Placental pericyte (primary cell): ENCODE measurements around the gene GPR89B. TPM values are rescaled to one million over a fixed set of nuclear protein-coding genes. Genes with fewer than 3 reads are reported as not detected.
A peak's percentile ranks its signal among the peaks of the same experiment; 100 is the strongest.

Experiments
- small RNA-seq: library from RNA; depleted of rRNA; stranded (forward); fragments of <200 nt; gene quantifications from one replicate; pipeline ENCODE3, GENCODE V24; 2012; ENCODE audit warnings: low replicate concordance
- total RNA-seq: library from RNA; depleted of rRNA; stranded (reverse); fragments of >200 nt; gene quantifications from 2 replicates; pipeline ENCODE4 v1.2.3, GENCODE V29; 2012

Gene GPR89B
- 14.2 and 30.1 TPM in 2 replicates for total RNA-seq

DNA sequence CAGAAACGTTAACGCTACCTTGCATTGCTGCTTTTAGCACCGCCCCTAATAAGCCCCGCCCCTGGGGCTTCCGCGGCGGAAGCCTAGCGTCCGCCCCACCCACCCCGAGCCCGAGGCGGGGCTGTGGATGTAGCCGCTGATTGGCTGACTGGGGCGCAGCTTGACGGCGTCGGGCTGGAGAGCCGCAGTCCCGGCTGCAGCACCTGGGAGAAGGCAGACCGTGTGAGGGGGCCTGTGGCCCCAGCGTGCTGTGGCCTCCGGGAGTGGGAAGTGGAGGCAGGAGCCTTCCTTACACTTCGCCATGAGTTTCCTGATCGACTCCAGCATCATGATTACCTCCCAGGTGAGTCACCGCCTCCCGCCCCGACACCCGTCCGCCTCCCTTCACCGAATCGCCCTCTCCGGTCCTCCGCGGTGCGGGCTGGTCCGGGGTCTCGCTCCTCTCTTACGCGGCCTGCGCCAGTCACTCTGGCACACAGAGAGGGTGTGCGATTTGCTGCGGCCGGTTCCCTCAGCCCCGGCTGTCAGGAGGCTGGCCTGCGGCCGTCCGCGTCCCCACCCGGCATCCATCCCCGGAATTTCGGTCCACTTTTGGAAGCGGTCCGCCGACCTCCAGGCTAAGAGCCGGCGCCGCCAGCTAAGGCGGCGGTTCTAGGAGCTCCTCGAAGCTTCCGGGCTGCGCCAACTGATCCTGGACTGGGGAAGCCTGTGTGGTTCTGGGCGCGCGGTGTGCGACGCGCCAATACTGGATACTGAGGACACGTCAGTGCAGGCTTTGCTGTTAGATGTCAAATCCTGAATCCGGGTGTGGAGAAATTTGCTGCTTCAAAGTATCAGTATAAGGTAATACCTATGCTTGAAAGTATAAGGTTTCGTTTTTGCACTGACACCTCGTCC lies at the start of gene GPR89B:
GPR89B (plus strand) TSS at position 185 of the 897 bp plus-strand sequence; CDS start at position 302, 117 bp downstream.

DNA sequence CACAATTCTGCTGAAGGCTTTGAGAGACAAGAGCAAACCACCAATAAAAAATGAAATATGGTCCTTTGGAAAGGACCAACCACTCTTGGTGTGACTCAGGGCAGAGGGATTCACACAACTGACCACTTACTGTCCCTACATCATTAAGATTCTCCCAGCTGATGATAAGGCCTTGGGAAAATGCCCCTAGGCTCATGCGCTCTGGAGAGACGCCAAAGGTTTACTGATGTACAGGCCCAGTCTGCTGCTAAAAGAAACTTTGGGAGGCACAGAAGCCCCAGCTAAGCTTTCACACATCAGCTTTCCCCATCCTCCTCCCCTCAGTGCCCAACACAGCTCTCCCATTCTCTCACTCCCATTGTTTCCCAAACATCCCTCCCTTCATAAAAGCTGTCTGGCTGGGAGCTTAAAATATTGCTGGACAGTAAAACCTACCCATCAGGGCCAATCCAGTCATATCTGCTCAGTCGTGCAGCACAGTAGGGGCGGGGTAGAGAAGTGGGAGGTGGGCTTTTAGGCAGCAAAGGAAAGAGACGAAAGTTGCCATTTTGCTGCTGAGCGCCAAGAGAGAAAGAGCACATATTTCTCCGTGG lies 25.9 kb upstream of the GPR89B start, which contains the start of gene GJA8:
GJA8 (plus strand) TSS at position 543 of the 593 bp plus-strand sequence. CDS start 5,161 bp downstream, outside the sequence.

Small RNA genes within 50 kb of the gene (small RNA-seq; reads per million reads assigned to genes)
- gene RNU1-129P, result not detected
- gene RNVU1-7, result 1,058 reads per million, percentile 100 among the genes with 10 or more reads in this experiment

Other genes starting within 250 kb of the GPR89B start
- gene GJA5, start 167.8 kb upstream of the GPR89B start, total RNA-seq, result 0.57 TPM in 1 of 2 replicates, not detected in the other
- gene GJA8, start 25.6 kb upstream of the GPR89B start, total RNA-seq, result not detected in 2 replicates
- 3.9 and 4.4 TPM in 2 replicates for gene NBPF11, start 223.9 kb downstream of the GPR89B start, total RNA-seq